Measurements from ENCODE around the gene HS6ST2.
A peak's percentile ranks its signal among the peaks of the same experiment; 100 is the strongest.
"Not testable (repeated sequence)": the region's sequence is repeated elsewhere in the genome, so short reads cannot be mapped to it uniquely, and the experiment has no call there.

Gene HS6ST2

DNA sequence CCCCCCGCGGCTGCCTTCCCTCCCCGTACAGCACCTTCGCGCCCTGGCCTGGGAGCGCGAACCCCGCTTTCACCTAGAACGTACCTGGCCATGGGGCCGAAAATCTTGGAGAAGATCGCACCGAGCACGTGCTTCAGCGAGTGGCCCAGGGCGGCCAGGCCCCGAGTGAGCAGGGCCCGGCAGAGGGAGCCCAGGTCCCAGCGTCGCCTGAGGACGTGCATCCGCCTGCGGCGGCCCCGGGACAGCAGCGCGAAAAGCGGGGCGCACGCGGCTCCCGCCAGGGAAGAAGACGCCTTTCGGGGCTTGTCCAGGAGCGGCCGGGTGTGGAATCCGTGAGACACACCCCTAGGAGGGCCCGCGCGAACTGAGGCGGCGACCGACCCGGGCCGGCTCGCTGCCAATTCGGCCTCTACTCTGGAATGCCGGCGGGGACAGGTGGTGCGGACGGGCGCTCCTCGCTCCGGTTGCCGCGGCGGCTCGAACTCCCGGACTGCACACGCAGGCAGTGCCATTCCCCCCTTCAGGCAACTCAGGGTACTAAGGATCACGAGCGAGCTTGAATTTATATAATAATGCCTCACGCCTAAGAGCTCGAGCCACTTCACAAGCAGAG, at the start of gene HS6ST2:
Gene HS6ST2 (minus strand): TSS at position 539 of the 613 bp plus-strand sequence.
- Histone ChIP-seq H3K27ac (ENCODE audit: low read depth, low read length) (no peak within 1 kb of the TSS), H3K4me1 (ENCODE audit: insufficient read depth, low read length) (no peaks in the 10 kb centered on the region), H3K36me3 (ENCODE audit: insufficient read depth, low read length) (no peaks in the 10 kb centered on the region), H3K4me3 (ENCODE audit: low read depth in 1 of 2, low read length in 2 of 2) (peak within 1 kb of the TSS; percentile 23 to 50), H3K9me3 (ENCODE audit: low read length) (no peaks in the 10 kb centered on the region), H3K27me3 (ENCODE audit: control insufficient read depth in 1 of 2, insufficient read depth in 2 of 2, low read length in 2 of 2) (peaks cover 20 to 58% of the 10 kb centered on the region in 2 donors), H3K9ac (ENCODE audit: low read length) (no peak within 1 kb of the TSS)

DNA sequence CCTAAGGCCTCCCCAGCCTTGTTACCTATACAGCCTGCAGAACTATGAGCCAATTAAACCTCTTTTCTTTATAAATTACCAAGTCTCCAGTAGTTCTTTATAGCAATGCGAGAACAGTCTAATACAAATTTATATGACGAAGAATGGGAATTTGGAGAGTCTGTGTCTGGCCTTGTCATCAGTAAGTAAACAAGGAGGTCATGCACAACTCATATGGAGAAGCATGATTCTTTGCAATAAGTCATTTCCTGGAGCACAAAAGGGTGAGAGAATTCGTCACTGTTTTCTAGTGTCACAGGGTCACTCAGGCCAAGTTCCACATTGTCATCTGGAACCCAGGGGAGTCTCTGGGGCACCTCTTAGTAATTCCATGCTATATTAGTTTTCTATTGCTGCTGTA, 49.0 kb upstream of the HS6ST2 start:
- H3K4me1 ChIP-seq (ENCODE audit: insufficient read depth, low read length), result no peaks in the 10 kb centered on the region
- H3K36me3 ChIP-seq (ENCODE audit: insufficient read depth, low read length), result no peaks in the 10 kb centered on the region
- no peaks in the 10 kb centered on the region for H3K9me3 ChIP-seq (ENCODE audit: low read length)
- no peak overlapping the region for H3K4me3 ChIP-seq (ENCODE audit: low read depth in 1 of 2, low read length in 2 of 2)
- H3K27ac ChIP-seq (ENCODE audit: low read depth, low read length), result no peak overlapping the region
- H3K9ac ChIP-seq (ENCODE audit: low read length), result no peak overlapping the region
- H3K27me3 ChIP-seq (ENCODE audit: control insufficient read depth in 1 of 2, insufficient read depth in 2 of 2, low read length in 2 of 2), result peaks cover 0 to 4% of the 10 kb centered on the region in 2 donors

DNA sequence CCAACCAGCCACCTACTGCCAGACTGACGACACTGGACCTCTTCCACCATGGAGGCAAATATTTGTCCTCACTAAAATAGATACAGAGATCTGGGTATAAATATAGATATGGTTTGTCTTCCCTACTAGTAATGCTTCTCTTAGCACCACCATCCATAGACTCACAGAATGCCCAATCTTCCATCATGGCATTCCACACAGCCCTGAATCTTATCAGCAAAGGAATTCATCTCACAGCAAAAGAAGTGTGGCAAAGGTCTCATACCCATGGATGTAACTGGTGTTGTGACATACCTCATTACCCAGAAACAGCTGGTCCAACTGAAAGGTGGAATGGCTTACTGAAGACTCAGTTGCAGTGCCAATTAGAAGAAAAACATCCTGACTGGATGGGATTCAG, 47.2 kb upstream of the HS6ST2 start:
- H3K4me3 ChIP-seq (ENCODE audit: low read depth in 1 of 2, low read length in 2 of 2), result no peak overlapping the region
- H3K27ac ChIP-seq (ENCODE audit: low read depth, low read length), result no peak overlapping the region
- H3K4me1 ChIP-seq (ENCODE audit: insufficient read depth, low read length), result no peaks in the 10 kb centered on the region
- H3K9ac ChIP-seq (ENCODE audit: low read length), result no peak overlapping the region
- H3K36me3 ChIP-seq (ENCODE audit: insufficient read depth, low read length), result no peaks in the 10 kb centered on the region
- peaks cover 0 to 4% of the 10 kb centered on the region in 2 donors for H3K27me3 ChIP-seq (ENCODE audit: control insufficient read depth in 1 of 2, insufficient read depth in 2 of 2, low read length in 2 of 2)
- H3K9me3 ChIP-seq (ENCODE audit: low read length), result no peaks in the 10 kb centered on the region

DNA sequence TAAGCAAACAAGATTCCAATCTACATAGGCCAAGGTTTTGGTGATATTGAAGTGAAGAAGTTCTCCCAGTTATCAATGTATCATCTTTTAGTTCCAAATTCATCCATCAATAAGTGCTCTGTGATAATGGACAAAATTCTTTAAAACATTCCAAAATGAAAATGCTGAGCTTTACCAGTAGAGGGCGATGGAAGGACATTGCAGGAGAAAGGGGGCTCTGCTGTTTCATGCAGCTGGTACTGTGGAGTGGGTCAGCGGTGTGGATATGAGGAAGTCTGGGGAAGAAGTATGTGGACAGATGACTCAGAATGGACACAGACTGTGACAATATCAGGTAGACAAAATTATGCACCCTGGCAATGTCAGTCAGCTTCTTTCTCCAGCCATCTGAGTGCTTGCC, 46.6 kb upstream of the HS6ST2 start:
- Histone ChIP-seq H3K4me3 (ENCODE audit: low read depth in 1 of 2, low read length in 2 of 2) (no peak overlapping the region), H3K9ac (ENCODE audit: low read length) (no peak overlapping the region), H3K4me1 (ENCODE audit: insufficient read depth, low read length) (no peaks in the 10 kb centered on the region), H3K9me3 (ENCODE audit: low read length) (no peaks in the 10 kb centered on the region), H3K27me3 (ENCODE audit: control insufficient read depth in 1 of 2, insufficient read depth in 2 of 2, low read length in 2 of 2) (peaks cover 0 to 4% of the 10 kb centered on the region in 2 donors), H3K36me3 (ENCODE audit: insufficient read depth, low read length) (no peaks in the 10 kb centered on the region), H3K27ac (ENCODE audit: low read depth, low read length) (no peak overlapping the region)

DNA sequence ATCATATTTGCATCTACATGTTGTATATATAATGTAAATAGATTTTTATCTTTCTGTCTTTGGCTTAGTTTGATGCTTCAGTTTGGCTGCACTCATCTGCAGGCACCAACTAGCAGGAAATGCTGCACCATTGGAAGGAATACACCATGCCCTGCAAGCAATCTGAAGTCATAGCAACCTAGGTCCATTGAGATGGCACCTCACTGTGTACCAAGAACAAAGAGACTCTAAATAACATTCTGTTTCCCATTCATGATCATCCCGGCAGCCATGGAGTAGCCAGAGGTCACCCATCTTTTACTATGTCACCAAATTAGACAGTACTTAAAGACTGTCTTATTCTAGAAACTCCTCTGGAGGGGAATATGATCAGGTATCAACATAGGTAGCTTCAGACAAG, 40.8 kb upstream of the HS6ST2 start:
- H3K27ac ChIP-seq (ENCODE audit: low read depth, low read length), result no peak overlapping the region
- H3K4me3 ChIP-seq (ENCODE audit: low read depth in 1 of 2, low read length in 2 of 2), result no peak overlapping the region
- no peak overlapping the region for H3K9ac ChIP-seq (ENCODE audit: low read length)
- no peaks in the 10 kb centered on the region for H3K36me3 ChIP-seq (ENCODE audit: insufficient read depth, low read length)
- peaks cover 0 to 4% of the 10 kb centered on the region in 2 donors for H3K27me3 ChIP-seq (ENCODE audit: control insufficient read depth in 1 of 2, insufficient read depth in 2 of 2, low read length in 2 of 2)
- H3K9me3 ChIP-seq (ENCODE audit: low read length), result no peaks in the 10 kb centered on the region
- H3K4me1 ChIP-seq (ENCODE audit: insufficient read depth, low read length), result no peaks in the 10 kb centered on the region

DNA sequence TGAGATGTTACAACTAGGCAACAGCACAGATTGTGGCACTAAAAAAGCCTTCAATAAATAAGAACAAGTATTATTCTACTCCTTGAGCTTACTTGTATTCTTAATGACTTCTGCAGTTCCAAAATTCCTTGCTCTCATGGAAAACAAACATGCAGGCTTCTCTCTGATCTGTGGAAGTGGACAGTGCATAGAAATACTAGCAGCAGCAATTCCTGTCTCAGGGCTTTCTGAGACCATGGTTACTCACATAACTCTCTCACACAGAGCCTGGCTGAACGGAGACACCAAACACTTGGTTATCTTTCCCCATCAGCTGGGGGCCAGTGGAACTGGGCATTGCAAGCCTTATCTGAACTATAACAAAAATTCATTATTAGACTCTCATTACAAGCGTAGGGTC, 32.4 kb upstream of the HS6ST2 start:
- Histone ChIP-seq H3K9me3 (ENCODE audit: low read length) (no peaks in the 10 kb centered on the region), H3K27me3 (ENCODE audit: control insufficient read depth in 1 of 2, insufficient read depth in 2 of 2, low read length in 2 of 2) (peaks cover 0 to 5% of the 10 kb centered on the region in 2 donors), H3K36me3 (ENCODE audit: insufficient read depth, low read length) (no peaks in the 10 kb centered on the region), H3K4me1 (ENCODE audit: insufficient read depth, low read length) (no peaks in the 10 kb centered on the region), H3K4me3 (ENCODE audit: low read depth in 1 of 2, low read length in 2 of 2) (no peak overlapping the region), H3K27ac (ENCODE audit: low read depth, low read length) (no peak overlapping the region), H3K9ac (ENCODE audit: low read length) (no peak overlapping the region)

DNA sequence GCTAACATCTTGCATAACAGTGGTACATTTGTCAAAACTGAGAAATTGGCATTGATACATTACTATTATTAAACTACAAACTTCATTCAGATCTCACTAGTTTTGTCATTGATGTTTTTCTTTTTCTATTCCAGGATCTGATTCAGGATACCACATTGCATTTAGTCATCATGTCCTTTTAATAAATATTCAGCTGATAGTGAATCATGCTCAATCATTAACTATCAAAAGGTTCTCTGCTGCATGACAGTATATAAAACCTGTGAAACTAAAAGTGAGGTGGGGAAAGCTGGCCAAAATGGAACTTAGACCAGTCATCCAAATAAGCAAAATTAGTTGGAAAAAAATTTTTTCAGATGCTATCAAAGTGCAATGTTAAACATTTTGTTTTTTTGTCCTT, 28.1 kb upstream of the HS6ST2 start:
- Histone ChIP-seq H3K36me3 (ENCODE audit: insufficient read depth, low read length) (no peaks in the 10 kb centered on the region), H3K9ac (ENCODE audit: low read length) (no peak overlapping the region), H3K4me1 (ENCODE audit: insufficient read depth, low read length) (no peaks in the 10 kb centered on the region), H3K27ac (ENCODE audit: low read depth, low read length) (no peak overlapping the region), H3K9me3 (ENCODE audit: low read length) (no peaks in the 10 kb centered on the region), H3K4me3 (ENCODE audit: low read depth in 1 of 2, low read length in 2 of 2) (no peak overlapping the region), H3K27me3 (ENCODE audit: control insufficient read depth in 1 of 2, insufficient read depth in 2 of 2, low read length in 2 of 2) (peaks cover 0 to 10% of the 10 kb centered on the region in 2 donors)

DNA sequence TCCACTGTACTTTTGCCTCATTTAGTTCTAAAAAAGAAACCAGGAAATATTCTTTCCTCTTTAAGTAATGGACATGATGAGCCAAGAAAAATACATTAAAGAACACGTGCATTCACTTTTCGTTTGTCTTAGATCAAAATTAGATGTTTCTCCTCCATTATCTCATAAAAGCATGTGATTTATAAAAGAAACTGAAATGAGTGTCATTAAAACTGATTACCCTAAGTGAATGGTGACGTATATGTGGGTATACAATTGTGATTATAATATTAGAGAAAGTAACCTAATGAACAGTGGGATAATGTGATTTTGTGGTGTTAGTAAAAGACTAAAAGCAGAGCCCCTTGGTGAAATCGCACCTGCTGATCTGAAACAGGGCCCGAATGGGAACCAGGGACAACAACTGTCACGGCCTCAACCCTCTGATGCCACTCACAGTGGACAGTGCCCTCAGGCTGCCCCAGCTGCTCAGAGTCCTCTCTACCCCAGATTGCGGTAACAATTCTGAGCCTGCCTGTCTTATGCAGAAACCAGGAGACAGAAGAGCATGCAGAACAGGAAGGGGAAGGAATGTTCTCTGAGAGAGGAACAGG, 25.7 kb upstream of the HS6ST2 start:
- Histone ChIP-seq H3K4me1 (ENCODE audit: insufficient read depth, low read length) (no peaks in the 10 kb centered on the region), H3K9ac (ENCODE audit: low read length) (no peak overlapping the region), H3K27me3 (ENCODE audit: control insufficient read depth in 1 of 2, insufficient read depth in 2 of 2, low read length in 2 of 2) (peaks cover 0 to 10% of the 10 kb centered on the region in 2 donors), H3K36me3 (ENCODE audit: insufficient read depth, low read length) (no peaks in the 10 kb centered on the region), H3K9me3 (ENCODE audit: low read length) (no peaks in the 10 kb centered on the region), H3K4me3 (ENCODE audit: low read depth in 1 of 2, low read length in 2 of 2) (no peak overlapping the region), H3K27ac (ENCODE audit: low read depth, low read length) (no peak overlapping the region)

DNA sequence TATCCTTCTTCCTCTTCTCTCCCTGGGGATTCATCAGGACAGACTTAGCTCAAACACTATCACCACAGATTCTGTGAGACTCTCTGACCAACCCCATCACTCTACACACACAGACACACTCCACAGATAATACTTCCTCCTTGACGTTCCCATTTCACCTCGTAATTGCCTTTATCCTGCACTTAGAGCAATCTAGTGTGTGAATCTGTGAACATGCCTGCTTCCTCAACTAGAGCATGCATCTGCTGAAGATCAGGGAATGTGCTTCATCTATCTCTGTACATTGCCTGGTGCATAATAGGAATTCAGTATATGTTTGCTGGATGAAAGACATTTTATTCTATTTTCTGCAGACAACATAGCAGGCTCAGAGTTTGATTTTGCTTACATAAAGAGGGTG, 25.1 kb upstream of the HS6ST2 start:
- no peaks in the 10 kb centered on the region for H3K4me1 ChIP-seq (ENCODE audit: insufficient read depth, low read length)
- no peaks in the 10 kb centered on the region for H3K36me3 ChIP-seq (ENCODE audit: insufficient read depth, low read length)
- H3K9me3 ChIP-seq (ENCODE audit: low read length), result no peaks in the 10 kb centered on the region
- H3K27ac ChIP-seq (ENCODE audit: low read depth, low read length), result no peak overlapping the region
- no peak overlapping the region for H3K9ac ChIP-seq (ENCODE audit: low read length)
- no peak overlapping the region for H3K4me3 ChIP-seq (ENCODE audit: low read depth in 1 of 2, low read length in 2 of 2)
- peaks cover 0 to 10% of the 10 kb centered on the region in 2 donors for H3K27me3 ChIP-seq (ENCODE audit: control insufficient read depth in 1 of 2, insufficient read depth in 2 of 2, low read length in 2 of 2)

DNA sequence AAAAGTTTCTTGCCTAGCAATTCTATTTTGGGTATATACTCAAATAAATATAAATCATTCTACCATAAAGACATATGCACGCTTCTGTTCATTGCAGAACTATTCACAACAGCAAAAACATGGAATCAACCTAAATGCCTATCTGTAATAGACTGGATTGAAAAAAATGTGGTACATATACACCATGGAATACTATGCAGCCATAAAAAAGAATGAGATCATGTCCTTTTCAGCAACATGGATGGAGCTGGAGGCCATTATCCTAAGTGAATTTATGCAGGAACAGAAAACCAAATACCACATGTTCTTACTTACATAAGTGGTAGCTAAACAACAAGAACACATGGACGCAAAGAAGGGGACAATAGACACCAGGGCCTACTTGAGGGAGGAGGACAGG, 21.6 kb upstream of the HS6ST2 start:
- H3K27me3 ChIP-seq (ENCODE audit: control insufficient read depth in 1 of 2, insufficient read depth in 2 of 2, low read length in 2 of 2); H3K4me3 ChIP-seq (ENCODE audit: low read depth in 1 of 2, low read length in 2 of 2); H3K27ac ChIP-seq (ENCODE audit: low read depth, low read length); H3K4me1 ChIP-seq (ENCODE audit: insufficient read depth, low read length); H3K9ac ChIP-seq (ENCODE audit: low read length); H3K36me3 ChIP-seq (ENCODE audit: insufficient read depth, low read length); H3K9me3 ChIP-seq (ENCODE audit: low read length): not testable (repeated sequence)

DNA sequence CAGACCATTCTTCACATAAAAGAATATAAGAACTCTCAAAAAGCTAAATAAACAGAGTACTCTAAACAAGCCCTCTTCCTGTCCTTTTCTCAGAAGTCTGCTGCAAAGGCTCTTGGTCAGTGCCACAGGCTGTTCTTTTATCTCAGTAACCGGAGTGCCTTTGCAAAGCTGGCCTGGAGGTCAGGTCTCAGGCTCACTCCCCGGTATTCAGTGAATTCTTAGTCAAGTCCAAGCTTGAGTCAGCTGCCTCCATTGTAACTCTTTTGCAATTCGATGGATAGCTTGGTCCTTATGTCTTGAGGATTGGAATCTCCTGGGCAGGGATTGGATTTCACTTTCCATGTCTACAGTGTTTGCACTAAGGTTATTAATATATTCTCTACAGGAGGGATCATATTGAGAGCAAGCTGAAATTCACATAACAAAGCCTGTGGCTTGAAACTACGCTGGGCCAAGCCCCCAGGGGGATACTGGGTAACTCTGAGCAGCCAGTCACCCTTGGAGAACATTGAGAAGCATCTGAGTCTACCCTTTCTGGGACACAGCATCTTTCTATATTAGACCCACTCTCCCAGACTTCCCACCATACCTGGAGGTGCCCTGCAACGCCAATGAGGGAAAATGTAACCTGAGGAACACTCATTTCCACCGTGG, 10.0 kb upstream of the HS6ST2 start:
- Histone ChIP-seq H3K9ac (ENCODE audit: low read length) (no peak overlapping the region), H3K27me3 (ENCODE audit: control insufficient read depth in 1 of 2, insufficient read depth in 2 of 2, low read length in 2 of 2) (peaks cover 0 to 11% of the 10 kb centered on the region in 2 donors), H3K27ac (ENCODE audit: low read depth, low read length) (no peak overlapping the region), H3K4me1 (ENCODE audit: insufficient read depth, low read length) (no peaks in the 10 kb centered on the region), H3K36me3 (ENCODE audit: insufficient read depth, low read length) (no peaks in the 10 kb centered on the region), H3K4me3 (ENCODE audit: low read depth in 1 of 2, low read length in 2 of 2) (no peak overlapping the region), H3K9me3 (ENCODE audit: low read length) (no peaks in the 10 kb centered on the region)

DNA sequence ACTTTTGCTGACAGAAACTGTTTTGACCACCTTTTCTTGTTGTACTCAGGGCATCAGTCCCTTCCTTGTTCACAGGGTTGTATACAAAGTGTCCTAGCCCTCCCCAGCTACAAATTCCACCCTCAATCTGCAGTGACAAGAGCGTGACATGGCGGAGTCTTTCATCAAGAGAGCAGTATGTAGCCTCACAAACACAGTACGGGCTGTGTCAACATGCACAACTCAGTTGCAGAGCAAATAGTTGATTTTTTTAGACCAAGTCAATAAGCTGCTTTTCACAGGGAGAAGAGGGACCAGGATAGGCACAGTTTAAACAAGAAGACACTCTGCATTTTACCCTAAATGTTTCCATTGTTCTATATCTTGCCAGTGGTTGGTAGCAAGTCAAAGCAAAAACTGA, 8.6 kb upstream of the HS6ST2 start:
- Histone ChIP-seq H3K36me3 (ENCODE audit: insufficient read depth, low read length) (no peaks in the 10 kb centered on the region), H3K27me3 (ENCODE audit: control insufficient read depth in 1 of 2, insufficient read depth in 2 of 2, low read length in 2 of 2) (peaks cover 0 to 8% of the 10 kb centered on the region in 2 donors), H3K4me3 (ENCODE audit: low read depth in 1 of 2, low read length in 2 of 2) (no peak overlapping the region), H3K27ac (ENCODE audit: low read depth, low read length) (no peak overlapping the region), H3K9ac (ENCODE audit: low read length) (no peak overlapping the region), H3K9me3 (ENCODE audit: low read length) (no peaks in the 10 kb centered on the region), H3K4me1 (ENCODE audit: insufficient read depth, low read length) (no peaks in the 10 kb centered on the region)

Measured in muscle layer of colon (tissue), 2 donors.